HEK293 (cell line): ENCODE data around the gene MCTP1.

Experiments
- CTCF ChIA-PET: fragments of 350-600 bp; formaldehyde crosslinking; extraction: SDS; loops from one replicate; lab custom pipeline; 2021; ENCODE audit warnings: antibody characterized with exemption; lab: Yijun Ruan, JAX
- POLR2A ChIA-PET: fragments of 300-600 bp; formaldehyde crosslinking; extraction: SDS; loops from one replicate; lab custom pipeline; 2020; ENCODE audit warnings: antibody characterized with exemption, inconsistent platforms; lab: Yijun Ruan, JAX
- H3K27ac ChIP-seq: fragments of 200-500 bp; sonication (Bioruptor generic); 2 replicates; pipeline ENCODE4 v1.5.1; 2014; ENCODE audit warnings: low read depth, low read length, control low read depth, inconsistent platforms; ENCODE audit errors: extremely low read depth
- H3K36me3 ChIP-seq, 2 experiments: fragments of 200-500 bp in 1 of 2; sonication (Bioruptor generic) in 1 of 2; 1 replicate in 1 of 2; 2 replicates in 1 of 2; pipeline ENCODE4 v1.5.1; 2014 to 2017; ENCODE audit warnings: inconsistent platforms in 2 of 2, low read length in 2 of 2; ENCODE audit not compliant: control insufficient read depth in 2 of 2, insufficient read depth in 1 of 2
- H3K4me1 ChIP-seq: fragments of 200-500 bp; sonication (Bioruptor generic); 2 replicates; pipeline ENCODE4 v1.5.1; 2014; ENCODE audit warnings: mild to moderate bottlenecking, low read length, inconsistent platforms; ENCODE audit not compliant: control insufficient read depth, insufficient read depth
- H3K4me3 ChIP-seq: 2 replicates; pipeline ENCODE4 v1.5.1; 2011; ENCODE audit warnings: low read depth, mild to moderate bottlenecking, control low read depth, low read length, moderate library complexity
- H3K9me3 ChIP-seq: fragments of 200-500 bp; sonication (Bioruptor generic); 2 replicates; pipeline ENCODE4 v1.5.1; 2014; ENCODE audit warnings: low read depth, low read length, inconsistent platforms; ENCODE audit not compliant: control insufficient read depth, insufficient read depth
- HOXD13 ChIP-seq: sonication (generic); formaldehyde crosslinking; IDR thresholded peaks from 2 replicates; pipeline ENCODE4 v1.8.0; 2022; ENCODE audit warnings: missing genetic modification reagents, borderline replicate concordance
- KLF1 ChIP-seq: fragments of 450-650 bp; formaldehyde crosslinking; IDR thresholded peaks from 2 replicates; pipeline ENCODE4 v1.5.1; 2016; ENCODE audit warnings: missing biosample characterization, missing genetic modification characterization
- KLF16 ChIP-seq: fragments of 450-650 bp; formaldehyde crosslinking; IDR thresholded peaks from 2 replicates; pipeline ENCODE4 v1.5.1; 2017; ENCODE audit warnings: missing biosample characterization, missing genetic modification characterization
- KLF9 ChIP-seq: fragments of 450-650 bp; formaldehyde crosslinking; IDR thresholded peaks from 2 replicates; pipeline ENCODE4 v1.5.1; 2016; ENCODE audit warnings: missing biosample characterization, missing genetic modification characterization, low read depth
- PRDM10 ChIP-seq: fragments of 450-650 bp; formaldehyde crosslinking; IDR thresholded peaks from 2 replicates; pipeline ENCODE4 v1.5.1; 2016; ENCODE audit warnings: missing biosample characterization, missing genetic modification characterization
- PRDM4 ChIP-seq: fragments of 450-650 bp; formaldehyde crosslinking; IDR thresholded peaks from 2 replicates; pipeline ENCODE4 v1.5.1; 2017; ENCODE audit warnings: missing biosample characterization, missing genetic modification characterization
- RBAK ChIP-seq: fragments of 450-650 bp; formaldehyde crosslinking; IDR thresholded peaks from 2 replicates; pipeline ENCODE4 v1.5.1; 2016; ENCODE audit warnings: missing biosample characterization, missing genetic modification characterization
- REST ChIP-seq: fragments of 450-650 bp; formaldehyde crosslinking; IDR thresholded peaks from 2 replicates; pipeline ENCODE4 v1.5.1; 2016; ENCODE audit warnings: missing biosample characterization, missing genetic modification characterization
- ZNF112 ChIP-seq: fragments of 450-650 bp; formaldehyde crosslinking; IDR thresholded peaks from 2 replicates; pipeline ENCODE4 v1.5.0; 2017; ENCODE audit warnings: missing biosample characterization, missing genetic modification characterization
- ZNF132 ChIP-seq: fragments of 450-650 bp; formaldehyde crosslinking; IDR thresholded peaks from 2 replicates; pipeline ENCODE4 v1.5.1; 2017; ENCODE audit warnings: missing biosample characterization, missing genetic modification characterization, borderline replicate concordance
- ZNF140 ChIP-seq: fragments of 450-650 bp; formaldehyde crosslinking; IDR thresholded peaks from 2 replicates; pipeline ENCODE4 v1.5.1; 2016; ENCODE audit warnings: missing biosample characterization, missing genetic modification characterization
- ZNF146 ChIP-seq: fragments of 450-650 bp; formaldehyde crosslinking; IDR thresholded peaks from 2 replicates; pipeline ENCODE4 v1.5.1; 2016; ENCODE audit warnings: missing biosample characterization, missing genetic modification characterization
- ZNF214 ChIP-seq: fragments of 450-650 bp; formaldehyde crosslinking; IDR thresholded peaks from 2 replicates; pipeline ENCODE4 v1.5.1; 2017; ENCODE audit warnings: missing biosample characterization, mild to moderate bottlenecking, missing genetic modification characterization, borderline replicate concordance
- ZNF248 ChIP-seq: fragments of 450-650 bp; formaldehyde crosslinking; IDR thresholded peaks from 2 replicates; pipeline ENCODE4 v1.5.1; 2017; ENCODE audit warnings: missing biosample characterization, missing genetic modification characterization
- ZNF416 ChIP-seq: fragments of 450-650 bp; formaldehyde crosslinking; IDR thresholded peaks from 2 replicates; pipeline ENCODE4 v1.5.1; 2016; ENCODE audit warnings: missing biosample characterization, missing genetic modification characterization
- ZNF488 ChIP-seq: fragments of 450-650 bp; formaldehyde crosslinking; IDR thresholded peaks from 2 replicates; pipeline ENCODE4 v1.5.1; 2016; ENCODE audit warnings: missing biosample characterization, missing genetic modification characterization
- ZNF510 ChIP-seq: fragments of 450-650 bp; formaldehyde crosslinking; IDR thresholded peaks from 2 replicates; pipeline ENCODE4 v1.5.1; 2018; ENCODE audit warnings: mild to moderate bottlenecking, missing genetic modification characterization, missing biosample characterization; ENCODE audit not compliant: insufficient replicate concordance
- ZNF529 ChIP-seq: fragments of 450-650 bp; formaldehyde crosslinking; IDR thresholded peaks from 2 replicates; pipeline ENCODE4 v1.5.1; 2017; ENCODE audit warnings: missing genetic modification characterization, missing biosample characterization; ENCODE audit not compliant: insufficient replicate concordance
- ZNF544 ChIP-seq: fragments of 450-650 bp; formaldehyde crosslinking; IDR thresholded peaks from 2 replicates; pipeline ENCODE4 v1.5.0; 2017; ENCODE audit warnings: missing biosample characterization, missing genetic modification characterization
- ZNF548 ChIP-seq: fragments of 450-650 bp; formaldehyde crosslinking; IDR thresholded peaks from 2 replicates; pipeline ENCODE4 v1.5.1; 2016; ENCODE audit warnings: missing biosample characterization, missing genetic modification characterization
- ZNF639 ChIP-seq: fragments of 450-650 bp; formaldehyde crosslinking; IDR thresholded peaks from 2 replicates; pipeline ENCODE4 v1.5.1; 2016; ENCODE audit warnings: missing biosample characterization, missing genetic modification characterization
- ZNF791 ChIP-seq: fragments of 450-650 bp; formaldehyde crosslinking; IDR thresholded peaks from 2 replicates; pipeline ENCODE4 v1.5.1; 2016; ENCODE audit warnings: missing biosample characterization, missing genetic modification characterization

MCTP1 gene

GRCh38 chr5:94754824-94755223, 530.1 kb downstream of the MCTP1 start:
- ChIA-PET CTCF (no interaction called here), POLR2A (no interaction called here)
- no peaks in the 10 kb centered on the region for H3K36me3 ChIP-seq
- no peaks in the 10 kb centered on the region for H3K4me1 ChIP-seq
- H3K9me3 ChIP-seq: no peaks in the 10 kb centered on the region
- no peak overlapping the region for H3K4me3 ChIP-seq
- TF ChIP-seq ZNF544 (no peak), ZNF146 (tag by site-specific recombination) (no peak), ZNF112 (tag by site-specific recombination) (no peak), REST (tag by site-specific recombination) (no peak), KLF9 (no peak)
- H3K27ac ChIP-seq: no peak overlapping the region

- Histone ChIP-seq H3K4me1 (no peaks in the 10 kb centered on the region), H3K4me3 (no peak overlapping the region), H3K36me3 (no peaks in the 10 kb centered on the region), H3K9me3 (no peaks in the 10 kb centered on the region), H3K27ac (no peak overlapping the region)
- ChIA-PET POLR2A (no interaction called here), CTCF (no interaction called here)
- TF ChIP-seq ZNF132 (tag by site-specific recombination): no peak
- no peak for TF ChIP-seq ZNF146 (tag by site-specific recombination)
- TF ChIP-seq PRDM10 (tag by site-specific recombination): no peak
- TF ChIP-seq ZNF510: no peak
- no peak for TF ChIP-seq ZNF248 (tag by site-specific recombination)
- TF ChIP-seq ZNF488 (tag by site-specific recombination): no peak
- no peak for TF ChIP-seq PRDM4 (tag by site-specific recombination)
- no peak for TF ChIP-seq ZNF416
- TF ChIP-seq RBAK (tag by site-specific recombination): no peak
- no peak for TF ChIP-seq ZNF639 (tag by site-specific recombination)
- no peak for TF ChIP-seq ZNF791 (tag by site-specific recombination)
- TF ChIP-seq ZNF140 (tag by site-specific recombination): no peak
- no peak for TF ChIP-seq KLF16 (tag by site-specific recombination)
- no peak for TF ChIP-seq ZNF548 (tag by site-specific recombination)
- no peak for TF ChIP-seq ZNF529 (tag by site-specific recombination)
- TF ChIP-seq HOXD13 (CRISPR knock-in tag): no peak
- no peak for TF ChIP-seq ZNF214 (tag by site-specific recombination)
- TF ChIP-seq KLF1 (tag by site-specific recombination): no peak
Observed at GRCh38 chr5:94751460-94751859, 533.4 kb downstream of the MCTP1 start.
